HG02943 (cell line): ENCODE results near the gene MISP3.

Source experiments
- ATAC-seq: cut with Tn5 transposase; IDR thresholded peaks from one replicate; pipeline ENCODE4 v1.9.1; 2021; ENCODE audit warnings: mild to moderate bottlenecking, low read depth, moderate library complexity; ENCODE audit not compliant: unreplicated experiment

The MISP3 gene

DNA sequence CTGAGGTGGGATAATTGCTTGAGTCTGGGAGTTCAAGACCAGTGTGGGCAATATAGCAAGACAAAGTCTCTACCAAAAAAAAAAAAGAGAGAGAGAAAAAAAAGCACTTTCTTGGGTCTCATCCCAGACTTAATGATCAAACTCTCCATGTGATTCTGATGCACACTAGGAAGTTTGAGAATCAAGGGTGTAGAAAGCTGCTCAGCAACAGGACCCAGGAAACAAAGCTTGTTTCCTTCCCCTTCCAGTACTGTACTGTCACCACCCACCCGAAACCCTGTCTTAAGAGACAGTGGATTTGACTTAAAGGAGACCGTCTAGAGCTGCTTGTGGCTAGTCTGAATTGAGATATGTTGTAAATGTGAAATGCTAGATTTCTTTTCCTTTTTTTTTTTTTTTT lies 5.8 kb downstream of the MISP3 start:
- ATAC-seq = no peak

DNA sequence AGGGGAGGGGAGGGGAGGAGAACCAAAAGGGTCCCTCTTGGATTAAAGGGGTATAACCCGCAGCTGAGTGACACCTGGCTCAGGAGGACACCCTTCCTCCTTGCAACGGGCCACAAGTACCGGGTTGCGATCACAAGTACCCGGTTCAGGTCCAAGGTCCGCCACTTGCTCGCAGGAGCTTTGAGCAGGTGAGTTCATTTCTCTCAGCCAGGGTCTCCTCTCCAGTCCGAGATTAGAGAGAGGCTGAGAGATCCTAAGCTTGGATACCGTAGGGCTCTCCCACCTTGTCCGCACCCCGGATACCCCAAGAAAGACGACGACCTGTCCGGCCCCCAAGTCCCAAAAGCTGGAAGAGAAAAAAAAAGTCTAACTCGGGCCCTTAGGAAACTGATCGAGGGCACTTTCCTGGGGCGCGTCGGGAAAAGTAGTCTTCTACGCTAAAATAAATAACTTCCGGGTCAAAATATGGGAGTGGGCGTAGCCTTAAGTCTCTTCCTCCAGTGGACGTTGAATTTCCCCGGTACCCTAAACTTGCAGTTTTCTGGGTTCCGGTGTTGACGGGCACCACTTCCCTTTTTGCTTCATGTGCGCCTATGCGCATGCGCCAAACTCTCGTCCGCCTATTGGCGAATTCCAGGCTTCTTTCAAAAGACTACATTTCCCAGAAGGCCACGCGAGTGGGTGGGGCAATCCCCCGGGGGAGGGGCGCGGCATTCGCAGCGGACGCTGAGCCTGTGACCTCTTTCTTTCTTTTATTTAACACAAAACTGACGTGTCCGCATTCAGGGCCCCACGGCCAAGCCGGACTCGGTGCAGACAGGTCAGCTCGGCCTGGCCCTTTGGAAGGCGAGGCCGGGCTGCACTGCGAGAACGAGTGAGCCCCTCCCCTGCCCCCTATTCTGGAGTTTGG lies 8.6 kb downstream of the MISP3 start:
- peak; percentile 80 for ATAC-seq

DNA sequence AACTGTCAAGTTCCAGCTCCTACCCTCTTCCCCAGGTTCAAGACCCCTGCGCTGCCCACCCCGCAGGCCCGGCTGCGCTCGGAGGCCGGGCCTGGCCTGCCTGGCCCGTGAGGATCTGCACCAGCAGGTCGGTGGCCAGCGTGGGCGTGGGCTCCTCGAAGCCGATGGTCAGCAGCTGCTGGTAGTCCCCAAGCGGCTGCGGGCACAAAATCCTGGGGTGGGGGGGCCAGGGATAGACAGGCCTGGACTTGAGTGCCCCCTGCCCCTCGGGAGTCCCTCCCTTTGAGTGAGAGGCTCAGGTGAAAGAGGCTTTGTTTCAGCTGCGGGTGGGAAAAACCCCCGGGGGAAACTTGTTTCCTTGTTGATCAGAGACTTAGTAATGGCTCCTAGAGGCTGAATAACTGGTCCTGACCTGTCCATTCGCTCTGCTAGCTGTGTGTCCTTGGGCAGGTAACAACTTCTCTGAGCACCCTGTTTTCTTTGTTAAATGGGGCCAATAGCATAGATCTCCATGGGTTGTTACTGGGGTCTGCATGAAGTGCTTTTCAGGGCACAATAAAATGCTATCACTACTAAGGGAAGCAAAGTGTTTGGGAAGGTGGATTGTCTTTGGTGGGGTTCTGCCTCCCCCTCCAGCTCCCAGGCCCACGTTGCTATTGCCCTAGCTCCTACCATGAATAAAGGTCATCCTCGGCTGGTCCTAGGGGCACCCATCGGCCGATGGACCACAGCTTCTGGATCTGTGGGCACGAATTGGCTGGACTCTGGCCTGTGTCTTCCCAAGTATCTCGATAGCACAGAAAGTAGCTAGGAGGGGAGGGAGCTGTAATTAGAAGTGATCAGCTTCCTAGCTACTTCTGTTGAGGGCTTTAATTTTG lies 9.4 kb downstream of the MISP3 start:
- peak; percentile 11 for ATAC-seq

DNA sequence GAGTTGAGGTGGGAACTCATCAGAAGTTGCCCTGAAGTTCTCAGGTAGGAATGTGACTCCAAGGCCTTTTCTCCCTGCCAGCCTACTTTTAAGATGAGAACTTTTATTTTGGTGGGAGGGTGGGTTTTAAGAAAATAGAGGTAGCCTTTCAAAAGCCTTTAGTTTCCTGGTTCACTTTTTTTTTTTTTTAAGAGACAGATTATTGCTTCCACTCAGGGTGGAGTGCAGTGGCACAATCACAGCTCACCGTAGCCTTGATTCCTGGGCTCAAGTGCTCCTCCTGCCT lies 10.0 kb downstream of the MISP3 start:
- no peak for ATAC-seq

DNA sequence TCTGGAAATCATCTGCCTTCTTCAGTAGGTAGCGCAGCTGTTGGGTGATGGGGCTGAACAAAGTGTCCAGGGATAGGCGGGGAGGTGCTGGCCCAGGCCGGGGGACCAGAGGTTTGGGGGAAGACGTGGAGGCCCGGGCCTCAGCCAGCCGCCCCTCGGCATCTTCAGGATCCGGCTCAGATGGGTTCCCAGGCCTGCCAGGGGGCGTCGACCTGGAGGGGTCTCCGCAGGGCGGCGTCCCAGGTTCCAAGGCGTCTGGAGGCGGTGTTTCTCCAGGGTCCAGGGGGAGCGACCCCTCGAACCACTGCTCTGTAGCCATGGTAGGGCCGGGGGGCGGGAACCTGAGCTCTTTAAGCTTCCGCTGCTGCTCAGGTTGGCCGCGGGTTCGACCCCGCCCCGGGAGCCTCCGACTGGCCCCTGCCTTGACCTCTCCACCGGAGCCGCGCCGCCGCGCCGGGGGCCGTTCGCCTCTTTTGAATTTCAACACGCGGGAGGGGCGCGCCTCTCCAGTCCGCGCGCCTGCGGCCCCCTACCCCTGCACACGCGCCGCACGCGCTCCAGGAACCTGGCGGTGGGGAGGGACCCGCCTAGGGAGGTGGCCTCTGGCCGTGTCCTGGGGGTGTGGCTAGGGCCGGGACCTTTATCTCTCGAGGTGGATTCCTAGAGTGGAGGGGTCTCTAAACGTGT lies 12.9 kb downstream of the MISP3 start, which contains the start of gene C19orf67:
C19orf67 (minus strand) TSS at position 475 of the 687 bp plus-strand sequence; CDS start at position 319, 156 bp downstream.
- no peak for ATAC-seq

DNA sequence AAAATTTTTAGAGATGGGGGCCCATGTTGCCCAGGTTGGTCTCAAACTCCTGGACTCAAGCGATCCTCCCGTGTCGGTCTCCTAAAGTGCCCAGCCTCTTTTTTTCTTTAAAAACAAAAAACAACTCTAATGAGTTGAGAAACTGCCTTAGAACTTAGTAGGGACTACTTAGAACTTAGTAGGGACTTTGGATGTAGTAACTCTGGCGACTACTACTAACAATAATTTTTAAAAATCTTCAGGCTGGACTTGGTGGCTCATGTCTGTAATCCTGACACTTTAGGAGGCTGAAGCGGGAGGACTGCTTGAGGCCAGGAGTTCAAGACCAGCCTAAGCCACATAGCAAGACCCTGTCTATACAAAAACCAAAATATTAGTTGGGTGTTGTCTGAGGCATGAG lies 13.5 kb downstream of the MISP3 start:
- no peak for ATAC-seq

DNA sequence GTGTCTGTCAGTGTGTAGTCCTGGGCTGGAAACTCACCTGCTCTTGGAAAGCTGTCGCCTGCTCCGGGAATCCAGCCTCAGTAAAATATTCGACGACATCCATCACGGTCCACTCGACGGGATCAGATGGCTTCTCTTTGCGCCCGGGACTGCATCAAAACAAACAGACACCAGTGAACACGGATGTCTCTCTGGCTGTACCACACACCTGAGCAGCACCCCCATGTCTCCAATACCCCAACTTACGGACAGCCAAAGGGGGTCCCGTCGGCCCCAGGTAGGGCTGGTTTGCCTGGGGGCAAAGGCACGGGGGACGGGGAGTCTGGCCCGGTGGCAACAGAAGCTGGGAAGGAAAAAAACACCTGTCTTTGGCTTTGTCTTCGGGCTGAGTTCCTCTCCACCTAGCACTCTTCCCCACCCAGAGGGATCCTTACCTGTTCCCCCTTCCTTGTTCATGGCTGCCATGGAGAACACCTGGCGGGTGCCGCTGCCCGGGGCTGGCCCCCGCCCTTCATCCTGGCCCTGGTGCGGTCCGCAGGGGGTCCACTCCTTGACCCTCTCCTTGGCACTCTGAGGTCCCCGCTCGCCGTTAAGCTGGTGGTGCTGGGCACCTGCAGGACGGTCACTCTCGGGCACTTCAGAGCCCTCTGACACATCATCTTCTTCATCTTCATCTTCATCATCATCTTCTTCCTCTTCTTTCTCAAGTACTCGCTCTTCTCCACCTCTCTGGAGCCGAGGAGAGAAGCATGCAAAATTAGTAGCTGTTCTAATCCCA lies 16.2 kb downstream of the MISP3 start:
- ATAC-seq = no peak

DNA sequence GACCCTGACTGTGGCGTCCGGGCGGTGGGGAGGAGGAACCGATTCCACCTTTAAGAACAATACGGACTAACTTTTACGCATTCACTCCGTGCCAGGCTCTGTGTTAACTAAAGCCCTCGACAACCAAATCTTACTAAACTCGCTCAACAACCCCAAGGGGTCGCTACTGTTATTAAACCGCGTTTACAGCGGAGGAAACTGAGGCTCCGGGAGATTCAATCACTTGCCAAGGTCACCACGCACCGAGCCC lies 16.8 kb downstream of the MISP3 start:
- no peak for ATAC-seq

DNA sequence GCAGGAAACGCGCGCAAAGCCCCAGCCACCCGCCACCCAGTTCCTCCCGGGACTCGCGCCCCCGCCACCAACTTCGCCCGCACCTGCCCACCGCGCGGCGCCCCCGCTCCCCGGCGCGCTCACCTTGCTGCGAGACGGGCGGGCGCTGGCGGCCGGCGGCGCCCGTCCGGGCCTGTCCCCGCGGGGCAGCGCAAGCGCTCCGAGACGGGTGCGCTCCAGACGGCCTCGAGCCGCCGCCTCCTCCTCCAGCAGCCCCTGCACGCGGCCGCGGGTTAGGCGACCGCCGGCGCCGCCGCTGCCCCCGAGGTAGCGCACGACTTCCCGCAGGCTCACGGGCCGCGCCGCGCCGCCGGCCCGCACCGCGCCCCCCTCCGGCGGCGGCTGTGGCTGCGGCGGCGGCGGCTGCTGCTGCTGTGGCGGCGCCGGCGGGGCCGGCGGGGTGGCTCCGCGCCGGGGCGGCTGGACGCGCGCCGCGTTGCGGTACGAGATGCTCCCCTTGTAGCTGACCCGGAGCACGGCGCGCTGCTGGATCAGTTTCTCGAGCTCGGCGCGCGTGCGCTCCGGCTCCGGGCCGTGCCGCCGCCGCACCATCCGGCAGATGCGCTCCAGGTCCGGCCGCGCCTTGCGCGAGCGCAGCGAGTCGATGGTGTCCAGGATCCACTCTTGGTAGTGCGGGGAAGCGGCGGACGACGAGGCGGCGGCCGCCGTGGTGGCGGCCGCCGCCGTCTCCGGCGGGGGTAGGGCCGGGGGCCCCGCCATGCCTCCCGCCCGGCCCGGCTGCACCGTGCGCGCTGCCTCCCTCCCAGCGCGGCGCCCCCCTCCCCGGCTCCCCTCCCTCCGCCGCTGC lies 17.3 kb downstream of the MISP3 start:
- no peak for ATAC-seq

DNA sequence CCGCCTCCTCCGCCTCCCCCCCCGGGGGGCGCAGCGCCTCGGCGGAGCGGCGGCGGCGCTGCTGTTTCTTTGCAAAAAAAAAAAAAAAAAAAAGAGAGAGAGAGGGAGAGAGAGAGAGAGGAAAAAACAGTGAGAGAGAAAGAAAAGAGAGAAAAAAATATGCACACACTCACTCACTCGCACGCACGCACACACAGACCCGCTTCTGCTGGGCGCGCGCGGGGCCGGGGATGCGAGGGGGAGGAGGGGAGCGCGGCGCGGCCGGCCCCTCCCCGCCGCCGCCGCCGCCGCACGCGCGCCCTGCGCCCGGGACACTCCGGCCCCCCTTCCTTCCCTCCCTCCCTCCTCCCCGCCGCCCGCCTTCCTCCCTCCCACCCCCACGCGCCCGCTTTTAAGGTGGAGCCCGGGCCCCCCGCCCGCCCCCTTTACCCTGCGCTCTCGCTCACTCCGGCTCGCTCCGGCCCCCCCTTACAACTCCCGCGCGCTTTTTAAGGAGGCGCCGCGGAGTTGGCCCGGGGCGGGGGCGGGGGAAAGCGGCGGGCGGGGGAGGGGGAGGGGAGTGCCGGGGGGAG lies 18.0 kb downstream of the MISP3 start, which contains the start of gene SAMD1:
SAMD1 (minus strand) TSS at position 243 of the 572 bp plus-strand sequence.
- no peak for ATAC-seq

DNA sequence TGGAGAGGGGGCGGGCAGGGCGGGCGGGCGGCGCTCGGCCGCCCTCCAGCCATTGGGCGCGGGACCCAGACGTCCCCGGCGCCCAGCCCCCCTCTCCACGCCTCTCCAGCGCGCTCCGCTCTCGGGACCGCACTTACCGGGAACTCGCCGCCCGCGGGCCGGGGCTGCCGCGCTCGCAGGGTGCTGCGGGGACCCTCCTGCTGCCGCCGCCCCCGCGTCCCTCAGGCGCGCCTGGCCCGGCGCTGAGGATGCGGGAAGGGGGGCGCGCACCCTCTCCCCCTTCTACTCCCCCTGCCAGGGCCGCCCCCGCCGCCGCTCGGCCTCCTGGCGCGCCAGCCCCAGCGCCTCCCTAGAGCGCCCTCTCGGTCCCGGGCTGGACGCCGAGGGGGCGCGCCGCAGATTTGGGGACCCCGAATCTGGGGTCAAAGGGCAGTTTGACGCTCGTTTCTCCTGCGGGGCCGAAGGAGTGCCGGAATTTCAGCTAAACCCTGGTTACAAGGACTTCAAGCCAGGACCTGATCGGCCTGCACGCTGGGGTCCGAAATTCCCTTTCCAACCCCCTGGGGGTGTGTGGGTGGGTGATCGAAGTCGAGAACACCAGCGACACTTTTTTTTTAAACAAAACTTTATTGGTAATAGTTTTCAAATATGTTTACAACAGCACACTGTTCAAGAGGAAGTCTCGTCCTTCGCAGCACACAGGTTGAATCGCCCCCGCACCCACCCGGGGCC lies 18.7 kb downstream of the MISP3 start:
- ATAC-seq = no peak

DNA sequence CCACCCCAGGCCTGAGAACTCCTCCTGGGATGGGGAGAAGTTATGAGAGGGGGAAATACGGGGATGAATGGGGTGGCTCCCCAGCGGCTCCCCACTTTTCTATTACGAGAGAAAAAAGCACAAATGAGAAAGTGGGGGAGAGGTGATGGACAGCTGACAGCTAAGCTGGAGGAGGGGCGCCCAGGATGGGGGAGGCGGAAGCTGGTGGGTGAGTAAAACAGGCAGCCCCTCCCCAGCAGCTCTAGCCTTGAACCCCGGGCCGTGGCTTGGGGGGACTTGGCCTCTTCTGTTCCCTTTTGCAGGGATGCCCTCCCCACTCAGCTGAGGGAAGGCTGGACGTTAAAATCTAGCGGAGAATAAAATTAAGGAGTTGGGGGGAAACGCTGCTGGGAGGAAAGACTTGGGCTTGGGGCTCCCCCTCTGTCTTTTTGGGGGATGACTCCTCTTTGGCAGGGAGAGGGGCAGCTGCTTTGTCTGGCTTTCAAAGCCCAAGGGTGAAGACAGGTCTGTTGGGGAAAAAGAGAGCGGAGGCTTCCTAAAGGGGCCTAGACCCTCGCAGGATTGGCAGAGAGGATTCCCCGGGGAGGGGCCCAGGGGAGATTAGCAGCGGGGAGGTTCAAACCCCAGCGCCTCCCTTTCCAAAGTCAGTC lies 19.4 kb downstream of the MISP3 start:
- no peak for ATAC-seq

DNA sequence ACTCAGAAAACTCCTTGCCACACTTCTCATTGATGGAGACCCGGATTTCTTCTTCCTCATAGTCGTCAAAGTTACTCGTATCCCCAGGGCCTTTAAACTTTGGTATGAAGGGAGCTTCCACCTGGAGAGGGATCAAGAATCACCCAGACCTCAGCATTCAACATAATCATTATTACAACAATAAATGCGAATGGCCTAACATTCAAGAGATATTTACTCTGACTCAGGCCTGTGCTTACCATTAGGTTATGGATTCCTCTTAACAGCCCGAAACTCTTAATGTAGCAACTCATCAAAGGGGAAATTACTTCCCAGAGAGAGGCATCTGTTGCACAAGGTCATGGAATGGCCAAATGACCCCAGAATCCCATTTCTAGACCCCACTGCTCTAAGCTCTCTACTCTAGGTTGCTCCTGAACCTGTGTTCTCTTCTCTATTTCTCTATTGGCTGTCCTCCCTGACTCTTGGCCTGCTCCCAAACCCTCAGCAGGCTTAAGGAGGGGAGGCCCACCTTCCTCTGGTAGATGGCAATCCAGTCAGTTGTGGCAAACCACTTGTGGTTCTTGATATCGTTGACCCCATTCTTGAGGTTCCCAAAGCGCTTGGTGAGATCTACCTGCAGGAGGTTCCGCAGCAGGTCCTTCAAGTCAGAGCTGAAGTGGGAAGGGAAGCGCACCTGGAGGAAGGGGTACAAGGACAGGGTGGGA lies 20.7 kb downstream of the MISP3 start:
- no peak for ATAC-seq

DNA sequence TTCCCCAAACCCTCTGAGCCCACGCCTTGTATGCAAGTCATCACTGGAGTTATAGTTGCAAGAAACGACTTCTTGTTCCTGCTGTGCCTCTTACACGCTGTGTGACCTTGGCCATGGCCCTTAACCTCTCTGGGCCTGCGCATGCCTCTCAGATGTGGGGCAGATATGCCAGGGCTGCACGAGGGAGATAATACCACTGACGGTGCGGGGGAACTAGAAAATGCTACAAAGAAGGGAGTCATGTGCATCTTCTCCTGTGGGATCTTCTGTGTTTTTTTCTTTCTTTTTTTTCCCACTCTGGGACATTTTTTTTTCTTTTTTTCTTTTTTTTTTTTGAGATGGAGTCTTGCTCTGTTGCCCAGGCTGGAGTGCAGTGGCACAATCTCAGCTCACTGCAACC lies 22.3 kb downstream of the MISP3 start:
- no peak for ATAC-seq

DNA sequence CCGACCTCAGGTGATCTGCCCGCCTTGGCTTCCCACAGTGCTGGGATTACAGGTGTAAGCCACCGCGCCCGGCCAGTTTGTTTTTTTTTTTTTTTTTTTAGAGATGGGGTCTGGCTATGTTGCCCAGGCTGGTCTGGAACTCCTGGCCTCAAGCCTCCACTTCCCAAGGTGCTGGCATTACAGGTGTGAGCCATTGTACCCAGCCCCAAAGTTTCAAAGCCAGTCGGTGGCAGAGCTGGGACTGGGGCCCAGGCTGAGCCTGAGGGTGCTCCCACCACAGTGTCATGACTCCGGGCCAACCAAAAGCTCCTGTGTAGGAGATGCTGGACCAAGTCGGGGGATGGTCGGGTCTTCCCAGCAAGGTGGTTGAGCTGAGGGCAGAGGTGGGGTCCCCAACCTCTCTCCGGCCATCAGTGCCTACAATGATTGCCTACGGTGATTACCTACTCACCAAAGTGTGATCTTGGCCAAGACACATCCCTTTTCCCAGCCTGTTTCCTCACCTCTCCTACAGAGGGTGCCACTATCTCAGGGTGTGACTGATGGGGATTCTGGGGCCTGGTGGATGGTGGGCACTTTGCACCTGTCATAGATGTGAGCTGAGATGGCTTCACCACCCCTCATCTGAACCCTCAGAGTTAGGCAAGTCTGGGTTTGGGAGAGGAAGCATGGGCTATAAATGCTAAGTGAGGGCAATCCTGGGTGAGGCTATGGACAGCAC lies 23.8 kb downstream of the MISP3 start:
- no peak for ATAC-seq

DNA sequence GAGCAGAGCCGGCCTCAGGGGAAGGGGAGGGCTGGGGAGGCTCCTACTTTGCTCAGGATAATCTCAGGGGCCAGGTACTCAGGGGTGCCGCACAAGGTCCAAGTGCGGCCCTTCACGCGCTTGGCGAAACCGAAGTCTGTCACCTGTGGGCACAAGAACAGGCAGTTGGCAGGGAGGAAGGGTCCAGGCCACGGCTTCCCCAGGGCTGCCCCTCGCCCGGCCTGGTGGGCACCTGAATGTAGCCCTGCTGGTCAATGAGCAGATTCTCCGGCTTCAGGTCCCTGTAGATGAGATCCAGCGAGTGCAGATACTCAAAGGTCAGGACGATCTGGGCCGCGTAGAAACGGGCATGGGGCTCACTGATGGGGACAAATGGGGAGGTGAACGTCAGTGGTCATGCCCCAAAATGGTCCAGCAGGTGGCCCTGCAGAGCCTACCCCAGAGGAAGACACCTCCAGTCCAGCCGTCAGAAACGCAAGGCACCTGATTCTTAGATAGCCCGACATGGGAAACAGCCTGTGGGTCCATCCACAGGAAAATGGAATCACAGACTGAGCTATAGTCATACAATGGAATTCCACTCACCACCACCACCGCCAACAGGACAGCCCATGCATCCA lies 25.1 kb downstream of the MISP3 start:
- no peak for ATAC-seq
